ENCODE data around the gene PTGFRN. TPM values are rescaled to one million over a fixed set of nuclear protein-coding genes. Genes with fewer than 3 reads are reported as not detected.

PTGFRN gene
- total and polyA plus RNA-seq, 2 of the 4 experiments (the other 2 are of a cell fraction), result 0.90 to 1.1 TPM

- CTCF ChIA-PET, result interaction anchor here (0.6 kb wide), 1 partner anchor 472 kb away, joined by 3 read pairs; no protein-coding TSS in a partner anchor
- dilution Hi-C loops (cut with HindIII; ENCODE audit: low sequenced_read_pairs, unreplicated experiment), result no loop called here
Observed at GRCh38 chr1:117001254-117001927, 91.7 kb downstream of the PTGFRN start, which contains the start of gene CD101. TSS of gene CD101 (plus strand) at chr1:117001760. CDS start at chr1:117001818, 58 bp downstream.

More at GRCh38 chr1:117001254-117001927, 91.7 kb downstream of the PTGFRN start, which contains the start of gene CD101:
- H2AK5ac ChIP-seq (ENCODE audit: low read depth, low read length), result no peak within 1 kb of the TSS
- H4K8ac ChIP-seq (ENCODE audit: low read depth in 2 of 2, low read length in 2 of 2), result no peak within 1 kb of the TSS
- POLR2A ChIA-PET (ENCODE audit: unreplicated experiment), result no interaction called here
- H3K36me3 ChIP-seq (ENCODE audit: control insufficient read depth, insufficient read depth, low read length), result no peaks in the 10 kb centered on the region
- H2AFZ ChIP-seq (replicated peaks; ENCODE audit: low read length, poor library complexity), result no peak within 1 kb of the TSS
- H3K9ac ChIP-seq (ENCODE audit: low read depth, low read length), result no peak within 1 kb of the TSS
- no peaks in the 10 kb centered on the region for H4K20me1 ChIP-seq (ENCODE audit: insufficient read depth, low read length)
- in situ Hi-C loops (cut with MboI; ENCODE audit: low sequenced_read_pairs) (no loop called here), intact Hi-C loops (cut with micrococcal nuclease) (no loop called here)
- WGBS, 2 experiments (ENCODE audit: extremely low coverage in 2 of 2, insufficient read length in 1 of 2), result no CpG with 5 or more reads among the region's 3 CpGs
- H3K56ac ChIP-seq (ENCODE audit: extremely low read depth, insufficient read depth, low read length), result no peak within 1 kb of the TSS
- ATAC-seq (ENCODE audit: low read depth), result no peak
- H2BK20ac ChIP-seq (ENCODE audit: low read depth, low read length), result no peak within 1 kb of the TSS
- no peak within 1 kb of the TSS for H3K4me3 ChIP-seq (ENCODE audit: insufficient read depth, low read depth, low read length)
- H4K91ac ChIP-seq (ENCODE audit: insufficient read depth, low read depth, low read length), result no peak within 1 kb of the TSS
- H3K79me1 ChIP-seq (ENCODE audit: low read depth in 1 of 2, low read length in 2 of 2), result no peaks in the 10 kb centered on the region
- H3K18ac ChIP-seq (ENCODE audit: low read depth, low read length), result no peak within 1 kb of the TSS
- H3K4ac ChIP-seq (ENCODE audit: low read depth, low read length), result no peak within 1 kb of the TSS
- H2BK5ac ChIP-seq (ENCODE audit: low read depth, low read length, poor library complexity, severe bottlenecking), result no peak within 1 kb of the TSS
- BruUV-seq (replicated peaks), result no TSS peak
- H3K27ac ChIP-seq (ENCODE audit: insufficient read depth, low read length), result no peak within 1 kb of the TSS
- DNase-seq, result no peak
- no peaks in the 10 kb centered on the region for H3K9me1 ChIP-seq (ENCODE audit: insufficient read depth, low read length)
- no peak within 1 kb of the TSS for H2BK120ac ChIP-seq (ENCODE audit: low read depth, low read length)
- no peak within 1 kb of the TSS for H3K14ac ChIP-seq (replicated peaks; ENCODE audit: low read depth, low read length)
- no peak within 1 kb of the TSS for H3K4me2 ChIP-seq (ENCODE audit: low read depth, low read length)
- H3K23ac ChIP-seq (ENCODE audit: low read depth, low read length), result no peak within 1 kb of the TSS
- no peaks in the 10 kb centered on the region for H3K4me1 ChIP-seq (ENCODE audit: control insufficient read depth, insufficient read depth, low read length)
- H2BK15ac ChIP-seq (ENCODE audit: low read depth, low read length), result no peak within 1 kb of the TSS
- H2AK9ac ChIP-seq (replicated peaks; ENCODE audit: low read depth, low read length, poor library complexity), result no peak within 1 kb of the TSS
- H3K9me3 ChIP-seq (ENCODE audit: control insufficient read depth, insufficient read depth, low read length), result no peaks in the 10 kb centered on the region
- H3K27me3 ChIP-seq (ENCODE audit: control insufficient read depth, insufficient read depth, low read length), result 0 out of 2 replicates have a peak, but pooled peaks cover 2% of the 10 kb centered on the region
- TF ChIP-seq MAFK (IDR thresholded peaks at IDR 0.05; ENCODE audit: low read depth, low read length), result no peak
- TF ChIP-seq FOS (IDR thresholded peaks at IDR 0.05; ENCODE audit: low read depth, low read length), result no peak
- no peak for TF ChIP-seq MXI1 (IDR thresholded peaks at IDR 0.05; ENCODE audit: borderline replicate concordance, low read depth, low read length)
- H4K5ac ChIP-seq (ENCODE audit: low read depth, low read length), result no peak within 1 kb of the TSS
